ENCODE measurements around the gene SLC47A2.

SLC47A2 gene

GRCh38 chr17:19738757-19739156 is 22.4 kb upstream of the SLC47A2 start:
- TF ChIP-seq EZH2phosphoT487 (IDR thresholded peaks at IDR 0.05; ENCODE audit: borderline replicate concordance), result no peak
- TF ChIP-seq, protein P1, sequence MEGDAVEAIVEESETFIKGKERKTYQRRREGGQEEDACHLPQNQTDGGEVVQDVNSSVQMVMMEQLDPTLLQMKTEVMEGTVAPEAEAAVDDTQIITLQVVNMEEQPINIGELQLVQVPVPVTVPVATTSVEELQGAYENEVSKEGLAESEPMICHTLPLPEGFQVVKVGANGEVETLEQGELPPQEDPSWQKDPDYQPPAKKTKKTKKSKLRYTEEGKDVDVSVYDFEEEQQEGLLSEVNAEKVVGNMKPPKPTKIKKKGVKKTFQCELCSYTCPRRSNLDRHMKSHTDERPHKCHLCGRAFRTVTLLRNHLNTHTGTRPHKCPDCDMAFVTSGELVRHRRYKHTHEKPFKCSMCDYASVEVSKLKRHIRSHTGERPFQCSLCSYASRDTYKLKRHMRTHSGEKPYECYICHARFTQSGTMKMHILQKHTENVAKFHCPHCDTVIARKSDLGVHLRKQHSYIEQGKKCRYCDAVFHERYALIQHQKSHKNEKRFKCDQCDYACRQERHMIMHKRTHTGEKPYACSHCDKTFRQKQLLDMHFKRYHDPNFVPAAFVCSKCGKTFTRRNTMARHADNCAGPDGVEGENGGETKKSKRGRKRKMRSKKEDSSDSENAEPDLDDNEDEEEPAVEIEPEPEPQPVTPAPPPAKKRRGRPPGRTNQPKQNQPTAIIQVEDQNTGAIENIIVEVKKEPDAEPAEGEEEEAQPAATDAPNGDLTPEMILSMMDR (conservative IDR thresholded peaks at IDR 0.05; ENCODE audit: low read length), result no peak
- no peaks in the 10 kb centered on the region for H3K9me2 ChIP-seq (replicated peaks; ENCODE audit: low read depth, low read length)
- no peaks in the 10 kb centered on the region for H3K9me3 ChIP-seq (ENCODE audit: insufficient read depth, low read depth, low read length)
- H3K4me1 ChIP-seq (ENCODE audit: insufficient read depth, low read length, poor library complexity, severe bottlenecking), result no peaks in the 10 kb centered on the region
- H3K27me3 ChIP-seq (ENCODE audit: insufficient read depth, low read length, poor library complexity, severe bottlenecking), result no peaks in the 10 kb centered on the region
- H3F3A ChIP-seq (ENCODE audit: low read depth), result no peaks in the 10 kb centered on the region
- no peaks in the 10 kb centered on the region for H4K20me1 ChIP-seq (ENCODE audit: insufficient read depth, low read length, poor library complexity, severe bottlenecking)
- no peaks in the 10 kb centered on the region for H3K79me2 ChIP-seq (ENCODE audit: insufficient read depth, low read length)
- no peak overlapping the region for H2AFZ ChIP-seq (ENCODE audit: low read length)
- H3K4me2 ChIP-seq (ENCODE audit: low read depth, low read length, poor library complexity, severe bottlenecking), result no peak overlapping the region
- no peak overlapping the region for H3K9ac ChIP-seq (ENCODE audit: low read depth, low read length, poor library complexity, severe bottlenecking)
- H3K36me3 ChIP-seq (ENCODE audit: insufficient read depth, low read length), result no peaks in the 10 kb centered on the region
- H3K4me3 ChIP-seq (ENCODE audit: low read length, poor library complexity, severe bottlenecking), result no peak overlapping the region

GRCh38 chr17:19738073-19738449 is 21.7 kb upstream of the SLC47A2 start:
- Histone ChIP-seq H3F3A (ENCODE audit: low read depth) (no peaks in the 10 kb centered on the region), H4K20me1 (ENCODE audit: insufficient read depth, low read length, poor library complexity, severe bottlenecking) (no peaks in the 10 kb centered on the region), H3K9me3 (ENCODE audit: insufficient read depth, low read depth, low read length) (no peaks in the 10 kb centered on the region), H3K27me3 (ENCODE audit: insufficient read depth, low read length, poor library complexity, severe bottlenecking) (no peaks in the 10 kb centered on the region), H3K4me1 (ENCODE audit: insufficient read depth, low read length, poor library complexity, severe bottlenecking) (no peaks in the 10 kb centered on the region), H3K36me3 (ENCODE audit: insufficient read depth, low read length) (no peaks in the 10 kb centered on the region), H2AFZ (ENCODE audit: low read length) (no peak overlapping the region), H3K79me2 (ENCODE audit: insufficient read depth, low read length) (no peaks in the 10 kb centered on the region), H3K9me2 (replicated peaks; ENCODE audit: low read depth, low read length) (no peaks in the 10 kb centered on the region), H3K4me3 (ENCODE audit: low read length, poor library complexity, severe bottlenecking) (no peak overlapping the region), H3K9ac (ENCODE audit: low read depth, low read length, poor library complexity, severe bottlenecking) (no peak overlapping the region), H3K4me2 (ENCODE audit: low read depth, low read length, poor library complexity, severe bottlenecking) (no peak overlapping the region)
- TF ChIP-seq, protein P1 (conservative IDR thresholded peaks at IDR 0.05; ENCODE audit: low read length), result no peak

DNA sequence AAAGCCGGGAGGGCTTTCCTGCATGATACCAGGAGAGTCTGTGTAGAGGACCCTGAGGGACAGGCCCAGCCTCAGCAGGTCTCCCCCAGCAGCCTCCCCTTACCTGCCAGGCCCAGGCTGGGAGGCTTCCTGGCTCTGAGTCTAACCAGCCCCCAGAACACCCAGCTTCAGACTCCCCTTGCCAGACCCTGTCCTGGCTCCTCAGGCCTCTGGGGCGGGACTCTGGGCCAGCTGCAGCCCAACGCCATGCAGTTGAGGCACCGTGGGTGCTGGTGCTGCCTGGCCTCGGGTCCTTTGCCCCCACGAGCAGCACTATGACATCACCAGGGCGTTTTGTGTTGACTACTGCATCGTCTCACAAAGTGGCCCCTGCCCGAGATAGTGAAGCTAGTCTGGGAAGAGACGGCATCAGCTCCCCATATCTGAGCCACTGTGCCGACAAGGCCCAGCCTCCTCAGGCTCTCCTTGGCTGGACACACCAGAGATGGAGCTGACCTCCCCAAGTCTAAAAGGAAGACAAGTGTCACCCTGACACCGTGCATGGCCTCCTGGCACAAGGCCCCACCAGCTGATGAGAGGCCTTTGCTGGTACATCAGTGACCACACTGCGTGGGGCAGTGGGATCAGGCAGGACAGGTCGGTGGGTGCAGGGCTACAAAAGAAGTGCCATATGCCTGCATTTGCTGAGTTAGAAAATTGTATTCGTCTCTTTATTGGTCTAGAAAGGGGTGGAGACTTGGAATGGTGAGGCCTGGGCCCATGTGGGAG is 21.1 kb upstream of the SLC47A2 start:
- TF ChIP-seq EZH2phosphoT487 (IDR thresholded peaks at IDR 0.05; ENCODE audit: borderline replicate concordance), result no peak
- TF ChIP-seq, protein P1 (conservative IDR thresholded peaks at IDR 0.05; ENCODE audit: low read length), result no peak
- Histone ChIP-seq H3F3A (ENCODE audit: low read depth) (no peaks in the 10 kb centered on the region), H3K4me1 (ENCODE audit: insufficient read depth, low read length, poor library complexity, severe bottlenecking) (no peaks in the 10 kb centered on the region)

More for the DNA sequence above, 21.1 kb upstream of the SLC47A2 start:
- no peak overlapping the region for H3K4me3 ChIP-seq (ENCODE audit: low read length, poor library complexity, severe bottlenecking)
- no peaks in the 10 kb centered on the region for H3K36me3 ChIP-seq (ENCODE audit: insufficient read depth, low read length)
- H2AFZ ChIP-seq (ENCODE audit: low read length), result no peak overlapping the region
- no peaks in the 10 kb centered on the region for H3K27me3 ChIP-seq (ENCODE audit: insufficient read depth, low read length, poor library complexity, severe bottlenecking)
- no peak overlapping the region for H3K9ac ChIP-seq (ENCODE audit: low read depth, low read length, poor library complexity, severe bottlenecking)
- no peaks in the 10 kb centered on the region for H4K20me1 ChIP-seq (ENCODE audit: insufficient read depth, low read length, poor library complexity, severe bottlenecking)
- no peaks in the 10 kb centered on the region for H3K9me3 ChIP-seq (ENCODE audit: insufficient read depth, low read depth, low read length)
- no peaks in the 10 kb centered on the region for H3K9me2 ChIP-seq (replicated peaks; ENCODE audit: low read depth, low read length)
- no peak overlapping the region for H3K4me2 ChIP-seq (ENCODE audit: low read depth, low read length, poor library complexity, severe bottlenecking)
- H3K79me2 ChIP-seq (ENCODE audit: insufficient read depth, low read length), result no peaks in the 10 kb centered on the region

Data from Loucy (cell line).